Stomach (tissue), 9 donors: ENCODE data around the gene MAB21L4. TPM values are rescaled to one million over a fixed set of nuclear protein-coding genes. Genes with fewer than 3 reads are reported as not detected.

Experiments
- DNase-seq, 2 donors: peaks; one replicate each; pipeline versions ENCODE4 v3.0.0 to v3.0.0-alpha.2; 2013 to 2019
- H3K27ac ChIP-seq, 5 donors: fragments of 200-600 bp in 4 of 5; sonication (generic) in 4 of 5; one replicate each; pipeline ENCODE4 v1.5.1; 2013 to 2019; ENCODE audit warnings: mild to moderate bottlenecking in 1 of 5, moderate library complexity in 1 of 5
- H3K27me3 ChIP-seq, 3 donors: fragments of 200-600 bp; sonication (generic); one replicate each; pipeline ENCODE4 v1.5.1; 2017 to 2019; ENCODE audit warnings: mixed run types in 1 of 3
- H3K36me3 ChIP-seq, 4 donors: fragments of 200-600 bp; sonication (generic); 1 replicate in 3 of 4; 2 replicates in 1 of 4; pipeline ENCODE4 v1.5.1; 2016 to 2019
- H3K4me1 ChIP-seq, 4 donors: fragments of 200-600 bp; sonication (generic); one replicate each; pipeline ENCODE4 v1.5.1; 2016 to 2019
- H3K4me3 ChIP-seq, 4 donors: fragments of 200-600 bp; sonication (generic) in 3 of 4; one replicate each; pipeline ENCODE4 v1.5.1; 2016 to 2019; ENCODE audit warnings: mild to moderate bottlenecking in 1 of 4
- H3K9me3 ChIP-seq, 4 donors: fragments of 200-600 bp; sonication (generic); one replicate each; pipeline ENCODE4 v1.5.1; 2016 to 2019
- CTCF ChIP-seq, 7 experiments: fragments of 450-650 bp in 4 of 7; fragments of 200-600 bp in 3 of 7; sonication (generic) in 3 of 7; IDR thresholded peaks; one replicate each; pipeline ENCODE4 v1.5.1; 2016 to 2019; ENCODE audit warnings: antibody characterized with exemption in 7 of 7, control low read depth in 2 of 7, mild to moderate bottlenecking in 1 of 7
- EP300 ChIP-seq: sonication (generic); formaldehyde crosslinking; IDR thresholded peaks from one replicate; pipeline ENCODE4 v1.6.1; 2017; ENCODE audit warnings: antibody characterized with exemption
- POLR2A ChIP-seq, 4 donors: fragments of 450-650 bp; IDR thresholded peaks; one replicate each; pipeline ENCODE4 v1.6.1; 2016; ENCODE audit warnings: antibody characterized with exemption in 4 of 4, control low read depth in 2 of 4, mild to moderate bottlenecking in 1 of 4, moderate library complexity in 1 of 4
- POLR2AphosphoS5 ChIP-seq, 3 donors: sonication (generic); formaldehyde crosslinking; IDR thresholded peaks; one replicate each; pipeline ENCODE4 v1.6.1; 2016; ENCODE audit warnings: antibody characterized with exemption in 3 of 3
- WGBS, 5 donors: extraction: QIAGEN DNeasy Blood & Tissue Kit in 3 of 5; methylation state at CpG; one replicate each; pipeline versions ENCODE4 v1.1.5 to v1.1.7; 2013 to 2018; 5-methylcytosine and 5-hydroxymethylcytosine counted together
- intact Hi-C: fragments of 100-400 bp; cut with DNase I; formaldehyde crosslinking; loops from one replicate; pipeline ENCODE4 v1.15.1; 2023; ENCODE audit warnings: low total_unique reads
- polyA plus RNA-seq, 3 donors: library from polyadenylated mRNA; stranded (reverse); fragments of 200-250 nt; gene quantifications; one replicate each; pipeline ENCODE4 v1.2.3, GENCODE V29; 2013
- total RNA-seq, 5 donors: library from RNA; depleted of rRNA; stranded (reverse); fragments of >200 nt; gene quantifications; one replicate each; pipeline versions ENCODE4 v1.1.0 to v1.2.3, GENCODE V29; 2014 to 2016
- donor health status: healthy with polysubstance abuse.
- donor health status: Bipolar disorder and iron deficiency.
- donor health status: healthy.

Gene MAB21L4
- total and polyA plus RNA-seq, 8 donors = 0.45 to 48.9 (median 5.4) TPM; not detected in 2

DNA sequence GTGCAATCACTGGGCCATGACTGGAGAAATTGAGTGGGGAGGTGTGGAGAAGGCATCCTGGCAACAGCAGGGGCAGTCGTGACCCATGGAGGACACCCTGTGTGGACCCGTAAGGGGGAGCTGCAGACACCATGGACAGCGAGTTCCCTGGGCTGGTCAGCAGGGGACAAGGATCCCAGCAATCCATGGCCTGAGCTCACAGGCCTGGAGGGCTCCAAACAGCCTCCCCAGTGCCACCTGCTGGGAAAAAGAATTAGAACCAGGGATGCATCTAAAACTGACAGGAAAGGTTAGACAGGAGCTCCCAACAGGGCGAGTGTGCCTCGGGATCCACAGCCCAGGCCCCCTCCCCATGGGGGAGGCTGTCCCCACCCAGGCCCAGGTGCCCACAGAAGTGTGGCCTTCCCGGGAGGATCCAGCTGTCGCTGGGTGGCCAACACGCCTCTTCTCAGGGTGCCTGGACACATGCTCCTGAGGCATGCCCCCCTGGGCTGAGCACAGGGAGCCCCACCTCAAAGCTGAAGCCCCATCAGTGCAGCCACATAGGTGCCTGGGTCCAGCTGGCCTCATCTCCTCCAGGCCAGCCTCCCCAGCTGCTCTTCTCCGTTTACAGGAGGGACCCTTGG, 55.4 kb downstream of the MAB21L4 start:
- peaks cover 0 to 26% (median 0%) of the 10 kb centered on the region in 3 donors for H3K27me3 ChIP-seq
- no peaks in the 10 kb centered on the region for H3K9me3 ChIP-seq
- H3K36me3 ChIP-seq = no peaks in the 10 kb centered on the region
- H3K27ac ChIP-seq = no peak overlapping the region
- TF ChIP-seq CTCF (IDR thresholded peaks at IDR 0.05) (peak in 5 of 7 experiments; percentile 25 to 51 (median 34)), POLR2A (IDR thresholded peaks at IDR 0.05) (no peak)
- DNase-seq = peak; percentile 60 to 87
- intact Hi-C loops = no loop called here
- WGBS, 5 donors = 13 to 44% (median 35%) methylated on average over 5 to 9 of the region's 9 CpGs
- H3K4me1 ChIP-seq = no peaks in the 10 kb centered on the region
- H3K4me3 ChIP-seq = no peak overlapping the region

DNA sequence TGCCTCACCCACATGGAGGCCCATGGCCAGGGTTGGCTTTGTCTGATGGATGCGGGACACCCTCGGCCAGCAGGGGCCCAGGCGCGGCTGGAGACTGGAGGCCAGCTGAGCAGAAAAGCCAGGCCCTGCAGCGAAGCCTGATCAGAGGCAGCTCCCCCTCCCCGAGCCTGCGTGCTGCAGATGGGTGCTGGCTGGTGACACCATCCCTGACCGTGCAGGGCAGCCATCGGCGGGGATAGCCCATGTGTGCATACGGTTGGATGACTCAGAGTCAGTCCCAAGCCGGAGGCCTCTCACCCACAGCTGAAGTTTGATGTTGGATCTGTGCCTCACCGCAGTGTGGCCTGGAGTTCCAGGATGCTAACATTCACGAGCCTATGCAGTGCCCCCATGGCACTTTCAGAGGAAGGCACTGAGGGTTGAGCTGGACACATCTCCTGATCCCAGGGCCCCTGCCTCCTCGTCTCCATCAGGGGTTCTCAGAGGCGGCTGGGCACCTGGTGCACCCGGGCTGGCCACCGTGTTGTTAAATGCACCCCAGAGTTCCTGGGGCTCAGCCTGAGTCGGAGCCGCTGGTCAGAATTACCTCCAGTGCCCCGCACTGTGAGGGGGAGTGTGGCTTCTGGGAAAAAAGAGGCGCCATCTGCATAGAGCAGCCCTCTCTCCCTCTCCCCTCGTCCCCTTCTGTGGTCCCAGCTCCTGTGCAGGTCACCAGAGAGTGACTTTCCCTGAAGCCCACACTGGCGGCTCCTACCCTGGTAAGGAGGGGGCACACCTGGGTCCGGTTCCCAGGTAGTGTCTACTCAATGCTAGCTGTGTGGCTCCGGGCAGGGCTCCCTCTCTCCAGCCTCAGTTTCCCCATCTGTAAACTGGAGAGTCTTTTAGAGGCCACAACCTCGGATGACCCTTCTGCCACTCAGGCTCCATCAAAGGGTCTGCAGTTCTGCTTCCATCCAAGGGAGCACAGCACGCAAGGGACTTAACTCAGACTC, 56.5 kb downstream of the MAB21L4 start:
- no peak for TF ChIP-seq POLR2AphosphoS5 (IDR thresholded peaks at IDR 0.05)
- TF ChIP-seq CTCF (IDR thresholded peaks at IDR 0.05) = no peak
- TF ChIP-seq POLR2A (IDR thresholded peaks at IDR 0.05) = no peak
- no peak for TF ChIP-seq EP300
- no peak overlapping the region for H3K4me3 ChIP-seq
- no peak for DNase-seq
- H3K4me1 ChIP-seq = no peaks in the 10 kb centered on the region
- H3K27me3 ChIP-seq = peaks cover 0 to 26% (median 0%) of the 10 kb centered on the region in 3 donors
- WGBS, 5 donors = 81 to 84% (median 82%) methylated on average over 11 to 28 of the region's 28 CpGs
- H3K36me3 ChIP-seq = no peaks in the 10 kb centered on the region
- H3K9me3 ChIP-seq = no peaks in the 10 kb centered on the region
- intact Hi-C loops = no loop called here
- no peak overlapping the region for H3K27ac ChIP-seq

DNA sequence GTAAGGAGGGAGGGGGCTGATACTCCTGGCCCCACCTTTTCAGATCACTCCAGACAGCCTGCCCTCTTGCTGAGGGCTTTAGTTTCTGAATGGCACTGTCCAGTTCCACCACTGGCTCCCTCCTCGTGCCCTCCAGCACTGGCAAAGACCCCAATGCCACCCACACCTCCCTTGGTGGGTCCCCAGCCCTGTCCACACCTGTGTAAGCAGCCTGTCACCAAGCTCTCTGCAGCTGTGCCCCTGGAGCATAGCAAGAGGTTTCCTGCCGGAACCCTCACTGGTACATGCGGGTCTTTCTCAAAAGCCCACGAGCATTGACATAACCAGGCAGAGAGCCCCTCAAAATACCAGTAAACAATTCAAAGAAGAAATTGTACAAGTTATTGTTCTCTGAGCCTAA, 58.3 kb downstream of the MAB21L4 start:
- H3K36me3 ChIP-seq = no peaks in the 10 kb centered on the region
- no peak overlapping the region for H3K4me3 ChIP-seq
- peaks cover 0 to 3% (median 1%) of the 10 kb centered on the region in 4 donors for H3K4me1 ChIP-seq
- no peak overlapping the region for H3K27ac ChIP-seq
- 42 to 59% (median 53%) methylated on average over 4 of the region's 4 CpGs for WGBS, 5 donors
- no peak for DNase-seq
- peaks cover 0 to 28% (median 0%) of the 10 kb centered on the region in 3 donors for H3K27me3 ChIP-seq
- intact Hi-C loops = no loop called here
- H3K9me3 ChIP-seq = no peaks in the 10 kb centered on the region
- TF ChIP-seq CTCF (IDR thresholded peaks at IDR 0.05) = no peak
- no peak for TF ChIP-seq POLR2AphosphoS5 (IDR thresholded peaks at IDR 0.05)
- no peak for TF ChIP-seq POLR2A (IDR thresholded peaks at IDR 0.05)
- no peak for TF ChIP-seq EP300

GRCh38 chr2:240836781-240837467, 59.0 kb downstream of the MAB21L4 start:
- DNase-seq = peak in 1 of 2 donors; percentile 70
- H3K9me3 ChIP-seq = no peaks in the 10 kb centered on the region
- peaks cover 2 to 10% (median 8%) of the 10 kb centered on the region in 4 donors for H3K4me1 ChIP-seq
- peaks cover 0 to 35% (median under 1%) of the 10 kb centered on the region in 3 donors for H3K27me3 ChIP-seq
- H3K4me3 ChIP-seq = no peak overlapping the region
- WGBS, 5 donors = 63 to 75% (median 70%) methylated on average over 10 to 17 of the region's 17 CpGs
- TF ChIP-seq POLR2AphosphoS5 (IDR thresholded peaks at IDR 0.05) (no peak), POLR2A (IDR thresholded peaks at IDR 0.05) (no peak), CTCF (IDR thresholded peaks at IDR 0.05) (no peak), EP300 (no peak)
- H3K36me3 ChIP-seq = no peaks in the 10 kb centered on the region
- no peak overlapping the region for H3K27ac ChIP-seq
- intact Hi-C loops = no loop called here
